NB4 (cell line): ENCODE data around the gene GMEB1.
A peak's percentile ranks its signal among the peaks of the same experiment; 100 is the strongest.
"Not testable (repeated sequence)": the region's sequence is repeated elsewhere in the genome, so short reads cannot be mapped to it uniquely, and the experiment has no call there.

Experiments used
- DNase-seq: peaks from one replicate; pipeline ENCODE4 v3.0.0; 2010; ENCODE audit warnings: low read depth
- H3K4me3 ChIP-seq: one replicate; pipeline ENCODE4 v1.5.1; 2011; ENCODE audit warnings: mild to moderate bottlenecking, low read depth, low read length, moderate library complexity
- MYC ChIP-seq: IDR thresholded peaks from 2 replicates; pipeline ENCODE4 v1.6.1; 2011; ENCODE audit warnings: low read depth, low read length
- POLR2A ChIP-seq: IDR thresholded peaks from 2 replicates; pipeline ENCODE4 v1.6.1; 2011; ENCODE audit warnings: mild to moderate bottlenecking; ENCODE audit not compliant: insufficient read length; ENCODE audit errors: extremely low read depth
- TF ChIP-seq, protein P1 (sequence below): IDR thresholded peaks from one replicate; pipeline ENCODE4 v1.5.1; 2012; ENCODE audit warnings: low read depth, low read length
- TF ChIP-seq, protein P2 (sequence below): IDR thresholded peaks from 2 replicates; pipeline ENCODE4 v1.6.1; 2011; ENCODE audit warnings: low read depth, low read length

The GMEB1 gene

DNA sequence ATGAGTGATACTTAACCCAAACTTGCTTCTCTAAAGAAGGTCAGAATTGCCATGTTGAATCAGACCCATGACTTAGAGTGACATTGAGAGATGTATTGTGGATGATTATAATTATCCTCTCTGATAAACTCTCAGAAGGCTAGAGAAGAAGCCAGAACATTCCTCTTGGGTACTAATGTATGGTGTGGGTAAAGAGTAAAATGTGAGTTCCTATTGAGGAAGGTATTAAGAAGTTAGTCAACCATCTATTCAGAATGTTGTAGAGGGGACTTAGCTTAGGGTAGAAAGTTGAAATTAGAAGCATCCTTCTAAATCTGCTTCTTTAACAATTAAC, 7.3 kb downstream of the GMEB1 start:
- TF ChIP-seq, protein P1, sequence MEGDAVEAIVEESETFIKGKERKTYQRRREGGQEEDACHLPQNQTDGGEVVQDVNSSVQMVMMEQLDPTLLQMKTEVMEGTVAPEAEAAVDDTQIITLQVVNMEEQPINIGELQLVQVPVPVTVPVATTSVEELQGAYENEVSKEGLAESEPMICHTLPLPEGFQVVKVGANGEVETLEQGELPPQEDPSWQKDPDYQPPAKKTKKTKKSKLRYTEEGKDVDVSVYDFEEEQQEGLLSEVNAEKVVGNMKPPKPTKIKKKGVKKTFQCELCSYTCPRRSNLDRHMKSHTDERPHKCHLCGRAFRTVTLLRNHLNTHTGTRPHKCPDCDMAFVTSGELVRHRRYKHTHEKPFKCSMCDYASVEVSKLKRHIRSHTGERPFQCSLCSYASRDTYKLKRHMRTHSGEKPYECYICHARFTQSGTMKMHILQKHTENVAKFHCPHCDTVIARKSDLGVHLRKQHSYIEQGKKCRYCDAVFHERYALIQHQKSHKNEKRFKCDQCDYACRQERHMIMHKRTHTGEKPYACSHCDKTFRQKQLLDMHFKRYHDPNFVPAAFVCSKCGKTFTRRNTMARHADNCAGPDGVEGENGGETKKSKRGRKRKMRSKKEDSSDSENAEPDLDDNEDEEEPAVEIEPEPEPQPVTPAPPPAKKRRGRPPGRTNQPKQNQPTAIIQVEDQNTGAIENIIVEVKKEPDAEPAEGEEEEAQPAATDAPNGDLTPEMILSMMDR, result no peak
- TF ChIP-seq MYC, result no peak
- TF ChIP-seq, protein P2, sequence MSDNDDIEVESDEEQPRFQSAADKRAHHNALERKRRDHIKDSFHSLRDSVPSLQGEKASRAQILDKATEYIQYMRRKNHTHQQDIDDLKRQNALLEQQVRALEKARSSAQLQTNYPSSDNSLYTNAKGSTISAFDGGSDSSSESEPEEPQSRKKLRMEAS, result no peak
- TF ChIP-seq POLR2A, result no peak
- H3K4me3 ChIP-seq, result no peak overlapping the region
- DNase-seq, result no peak

DNA sequence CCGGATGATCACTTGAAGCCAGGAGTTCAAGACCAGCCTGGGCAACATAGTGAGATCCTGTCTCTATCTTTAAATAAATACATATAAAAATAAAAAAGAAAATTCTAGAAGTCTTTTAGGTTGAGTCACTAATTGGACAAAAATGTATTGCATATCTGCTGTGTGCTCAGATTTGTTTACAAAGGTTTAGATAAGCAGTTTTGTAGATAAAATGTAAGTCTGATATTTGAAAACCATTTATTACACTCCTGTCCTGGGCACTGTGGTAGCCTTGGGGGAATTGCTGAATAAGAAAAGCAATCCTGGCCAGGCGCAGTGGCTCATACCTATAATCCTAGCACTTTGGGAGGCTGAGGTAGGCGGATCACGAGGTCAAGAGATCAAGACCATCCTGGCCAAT, 11.6 kb downstream of the GMEB1 start:
- TF ChIP-seq MYC, result no peak
- TF ChIP-seq POLR2A, result no peak
- TF ChIP-seq, protein P1, result no peak
- TF ChIP-seq, protein P2, result no peak
- H3K4me3 ChIP-seq, result no peak overlapping the region
- DNase-seq, result no peak

DNA sequence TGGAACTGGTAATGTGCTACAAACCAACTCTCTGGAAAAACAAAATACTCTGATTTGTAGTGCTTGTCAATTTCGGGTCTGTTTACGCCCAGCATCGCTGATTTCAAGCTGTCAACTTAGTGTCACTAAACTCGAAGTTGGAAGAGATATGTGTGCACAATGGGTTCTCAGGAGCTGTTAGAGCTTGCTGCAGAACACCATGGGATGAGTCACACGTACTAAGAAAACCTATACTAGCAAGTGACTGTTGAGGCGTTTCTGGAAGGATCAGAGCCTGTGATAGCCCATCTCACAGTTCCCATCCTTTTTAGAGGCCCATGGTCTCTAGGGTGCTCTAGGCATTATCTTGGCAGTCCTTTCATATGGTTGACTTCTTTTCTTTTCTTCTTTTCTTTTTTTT, 14.3 kb downstream of the GMEB1 start:
- H3K4me3 ChIP-seq, result no peak overlapping the region
- no peak for TF ChIP-seq POLR2A
- TF ChIP-seq, protein P2, result no peak
- TF ChIP-seq, protein P1, result no peak
- no peak for TF ChIP-seq MYC
- peak; percentile 11 for DNase-seq

DNA sequence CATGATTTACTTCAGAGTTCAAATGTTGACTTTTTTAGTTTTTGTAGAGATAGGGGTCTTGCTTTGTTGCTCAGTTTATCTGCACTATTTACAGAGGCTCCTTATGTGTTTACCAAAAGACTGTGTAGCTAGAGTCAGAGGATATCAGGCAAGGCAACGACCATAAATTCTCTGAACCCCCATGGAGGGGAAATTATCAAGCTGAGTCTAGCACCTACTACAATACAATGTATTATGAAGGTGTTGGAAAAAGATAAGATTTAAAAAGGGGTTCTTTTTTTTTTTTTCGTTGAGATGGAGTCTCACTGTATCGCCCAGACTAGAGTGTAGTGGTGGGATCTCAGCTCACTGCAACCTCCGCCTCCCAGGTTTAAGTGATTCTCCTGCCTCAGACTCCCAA, 16.4 kb downstream of the GMEB1 start:
- DNase-seq, result no peak
- TF ChIP-seq MYC (no peak), POLR2A (no peak)
- TF ChIP-seq, protein P1, result no peak
- TF ChIP-seq, protein P2, result no peak
- H3K4me3 ChIP-seq, result no peak overlapping the region

DNA sequence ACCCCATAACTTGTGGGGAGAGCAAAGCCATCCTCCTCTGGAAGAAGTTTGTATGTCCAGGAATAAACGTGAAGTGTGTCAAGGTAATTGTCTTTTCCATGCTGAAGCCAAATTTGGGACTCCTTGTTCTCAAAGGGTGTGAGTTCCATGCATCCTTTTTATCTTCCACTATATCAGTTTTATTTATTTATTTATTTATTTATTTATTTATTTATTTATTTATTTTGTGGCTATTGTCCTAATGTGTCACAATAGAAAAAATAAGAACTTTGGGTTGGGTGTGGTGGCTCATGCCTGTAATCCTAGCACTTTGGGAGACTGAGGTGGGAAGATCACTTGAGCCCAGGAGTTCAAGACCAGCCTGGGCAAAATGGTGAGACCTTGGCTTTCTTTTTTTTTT, 23.0 kb downstream of the GMEB1 start:
- DNase-seq, H3K4me3 ChIP-seq: not testable (repeated sequence)

DNA sequence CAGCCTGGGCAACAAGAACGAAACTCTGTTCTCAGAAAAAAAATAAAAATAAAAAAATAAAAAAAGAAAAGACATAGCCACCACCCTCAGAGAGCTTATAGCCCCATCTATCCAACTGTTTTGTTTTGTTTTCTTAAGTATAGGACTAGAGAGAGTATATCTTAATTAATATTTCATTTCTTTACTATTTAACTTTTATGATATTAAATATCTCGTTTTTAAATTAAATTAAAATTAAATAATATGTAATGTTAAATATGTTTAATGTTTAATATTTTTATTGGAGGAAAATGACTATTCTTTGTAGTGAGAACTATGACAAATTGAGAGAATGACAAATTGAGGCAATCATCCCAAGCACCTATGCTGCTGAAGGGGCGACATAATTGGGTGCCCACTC, 35.0 kb downstream of the GMEB1 start:
- no peak overlapping the region for H3K4me3 ChIP-seq
- TF ChIP-seq POLR2A (no peak), MYC (no peak)
- TF ChIP-seq, protein P1, result no peak
- TF ChIP-seq, protein P2, result no peak
- DNase-seq, result no peak

DNA sequence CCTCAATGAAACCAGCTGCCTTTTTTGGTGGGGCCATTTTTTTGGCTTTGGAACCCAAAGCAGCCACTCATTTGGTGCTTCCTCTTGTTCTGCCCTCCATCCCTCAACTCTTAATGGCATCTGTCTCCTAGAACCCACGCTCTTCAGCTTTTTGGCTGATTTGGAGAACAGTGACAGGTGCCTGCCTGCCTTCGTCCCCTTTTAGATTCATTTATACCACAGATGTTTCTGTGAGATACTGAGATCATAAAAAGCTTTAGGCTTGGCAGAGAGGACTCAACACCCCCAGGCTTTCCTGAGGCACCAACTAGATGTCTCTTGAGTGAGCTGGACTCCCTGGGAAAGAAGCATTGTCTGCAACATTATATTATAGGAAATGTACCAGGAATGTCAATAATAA, 47.8 kb downstream of the GMEB1 start:
- H3K4me3 ChIP-seq, result no peak overlapping the region
- DNase-seq, result no peak
- TF ChIP-seq MYC, result no peak
- TF ChIP-seq POLR2A, result no peak
- TF ChIP-seq, protein P2, result no peak
- TF ChIP-seq, protein P1, result no peak
